GM19239 (cell line): Measurements from ENCODE around the gene GRPEL1.

Experiments used
- DNase-seq: peaks from one replicate; pipeline ENCODE4 v3.0.0; 2011; ENCODE audit warnings: low spot score; ENCODE audit not compliant: insufficient read length
- FAIRE-seq: peaks from 2 replicates; lab custom pipeline; 2011; peaks lifted over from hg19 to GRCh38; lab: Jason Lieb, UNC

The GRPEL1 gene

DNA sequence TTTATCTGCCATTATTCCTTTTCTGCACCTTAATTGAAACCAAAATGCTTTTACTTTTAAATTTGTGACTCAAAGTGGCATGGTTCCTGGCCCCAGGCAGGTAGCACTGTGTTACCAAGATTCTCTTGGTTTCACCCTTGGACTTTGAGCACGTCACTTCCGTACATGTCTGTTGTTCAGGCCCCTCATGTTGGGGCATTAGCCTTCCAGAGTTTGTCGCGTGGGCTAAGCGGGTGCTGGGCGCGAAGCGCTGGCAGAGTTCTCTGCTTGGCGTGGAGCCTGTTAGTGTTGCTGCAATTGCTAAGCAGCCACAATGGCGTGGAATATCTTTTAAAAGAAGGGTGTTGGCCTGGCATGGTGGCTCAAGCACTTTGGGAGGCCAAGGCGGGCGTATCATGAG lies 38.7 kb downstream of the GRPEL1 start:
- no peak for FAIRE-seq
- no peak for DNase-seq

DNA sequence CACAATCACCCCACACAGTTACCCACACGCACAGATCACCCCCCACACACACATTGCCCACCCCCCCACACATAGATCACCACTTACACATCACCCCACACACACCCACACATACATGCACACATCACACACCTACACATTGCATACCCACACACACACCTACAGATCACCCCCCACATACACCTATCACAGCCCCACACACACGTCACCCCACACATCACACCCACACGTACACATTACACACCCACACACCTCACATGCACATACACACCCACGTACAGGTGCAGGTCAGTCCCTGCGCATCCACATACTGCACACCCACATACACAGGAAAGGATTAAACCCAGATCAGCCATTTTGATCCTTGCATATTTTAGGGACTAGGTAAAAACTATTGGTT lies 40.0 kb downstream of the GRPEL1 start:
- no peak for DNase-seq
- no peak for FAIRE-seq

- FAIRE-seq (no peak), DNase-seq (no peak)
These were observed 40.6 kb downstream of the GRPEL1 start for GRCh38 chr4:7027284-7027683.

DNA sequence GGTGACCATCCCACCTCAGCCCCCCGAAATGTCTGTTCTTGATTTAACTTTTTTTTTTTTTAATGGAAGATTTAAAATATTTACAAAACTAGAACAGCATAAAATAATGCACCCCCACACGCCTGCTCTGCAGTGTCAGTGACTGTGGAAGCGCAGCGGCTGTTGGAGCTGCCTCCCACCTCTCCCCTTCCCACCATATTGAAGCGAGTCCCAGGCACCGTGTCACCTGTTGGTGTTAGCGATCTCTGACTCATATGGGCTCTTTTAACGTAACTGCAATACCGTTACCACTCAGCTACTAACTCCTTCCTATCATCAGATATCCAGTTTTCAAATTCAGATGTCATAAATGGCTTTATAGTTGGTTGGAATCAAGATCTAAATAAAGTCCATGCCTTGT lies 41.8 kb downstream of the GRPEL1 start:
- DNase-seq (no peak), FAIRE-seq (no peak)

DNA sequence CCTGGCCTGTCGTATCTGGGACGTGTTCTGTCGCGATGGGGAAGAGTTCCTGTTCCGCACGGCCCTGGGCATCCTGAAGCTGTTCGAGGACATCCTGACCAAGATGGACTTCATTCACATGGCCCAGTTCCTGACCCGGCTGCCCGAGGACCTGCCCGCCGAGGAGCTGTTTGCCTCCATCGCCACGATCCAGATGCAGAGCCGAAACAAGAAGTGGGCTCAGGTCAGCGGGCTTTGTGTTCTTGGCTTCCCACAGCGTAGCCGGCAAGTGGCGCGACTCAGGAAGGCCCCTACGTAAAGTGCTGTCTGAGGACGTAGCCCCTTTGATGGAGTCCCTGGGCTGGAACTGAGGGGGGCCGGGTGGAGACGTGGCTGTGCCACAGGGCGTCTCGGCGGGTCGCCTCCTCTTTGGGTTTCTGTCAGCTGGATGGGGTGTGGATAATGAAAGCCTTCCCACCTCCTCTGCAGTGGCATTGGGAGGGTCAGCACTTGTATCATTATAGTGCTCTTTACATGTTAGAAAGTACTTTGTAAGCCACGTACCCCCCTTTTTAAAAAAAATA lies 42.7 kb downstream of the GRPEL1 start:
- no peak for FAIRE-seq
- no peak for DNase-seq

GRCh38 chr4:7024336-7024890 lies 43.5 kb downstream of the GRPEL1 start:
- no peak for DNase-seq
- no peak for FAIRE-seq

GRCh38 chr4:7023901-7024300 lies 44.0 kb downstream of the GRPEL1 start:
- no peak for DNase-seq

GRCh38 chr4:7023486-7023885 lies 44.4 kb downstream of the GRPEL1 start:
- FAIRE-seq (no peak), DNase-seq (no peak)

More at GRCh38 chr4:7023901-7024300, 44.0 kb downstream of the GRPEL1 start:
- FAIRE-seq: no peak

DNA sequence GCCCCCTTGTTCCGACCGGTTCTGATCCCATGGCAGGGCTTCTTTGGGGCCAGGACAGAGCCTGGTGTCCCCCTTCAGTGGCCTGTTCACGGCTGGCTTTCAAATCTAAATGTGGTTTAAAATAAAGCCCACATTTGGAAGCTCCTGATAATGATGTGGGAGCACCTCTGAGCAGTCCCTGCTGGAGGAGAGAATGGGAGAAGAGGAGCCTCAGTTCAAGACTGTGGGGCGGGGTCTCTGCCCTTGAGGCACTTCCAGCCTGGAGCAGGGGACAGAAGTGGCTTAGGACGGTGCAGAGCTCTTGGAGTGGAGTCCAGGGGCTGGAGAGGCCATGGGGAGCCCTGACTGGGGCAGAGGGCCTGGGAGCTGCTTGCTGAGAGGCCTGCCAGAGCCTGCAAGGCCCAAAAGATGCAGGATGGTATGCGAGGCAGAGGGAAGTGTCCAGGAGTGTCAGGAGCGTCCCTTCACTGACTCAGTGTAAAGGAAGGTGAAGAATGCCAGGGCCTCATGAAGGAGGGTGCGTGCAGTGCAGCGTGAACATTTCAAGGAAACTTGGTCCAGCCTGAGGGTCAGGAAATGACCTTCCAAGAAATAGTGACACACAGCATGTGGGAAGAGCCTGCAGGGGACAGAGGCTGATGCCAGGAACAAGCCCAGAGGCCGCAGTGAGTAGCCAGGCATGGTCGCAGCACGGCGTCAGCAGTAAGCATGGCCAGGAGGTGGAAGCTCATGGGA lies 45.8 kb downstream of the GRPEL1 start:
- DNase-seq (no peak), FAIRE-seq (no peak)

GRCh38 chr4:7021355-7021754 lies 46.5 kb downstream of the GRPEL1 start:
- FAIRE-seq (no peak), DNase-seq (no peak)

GRCh38 chr4:7020856-7021255 lies 47.0 kb downstream of the GRPEL1 start:
- DNase-seq: no peak
- FAIRE-seq: no peak

DNA sequence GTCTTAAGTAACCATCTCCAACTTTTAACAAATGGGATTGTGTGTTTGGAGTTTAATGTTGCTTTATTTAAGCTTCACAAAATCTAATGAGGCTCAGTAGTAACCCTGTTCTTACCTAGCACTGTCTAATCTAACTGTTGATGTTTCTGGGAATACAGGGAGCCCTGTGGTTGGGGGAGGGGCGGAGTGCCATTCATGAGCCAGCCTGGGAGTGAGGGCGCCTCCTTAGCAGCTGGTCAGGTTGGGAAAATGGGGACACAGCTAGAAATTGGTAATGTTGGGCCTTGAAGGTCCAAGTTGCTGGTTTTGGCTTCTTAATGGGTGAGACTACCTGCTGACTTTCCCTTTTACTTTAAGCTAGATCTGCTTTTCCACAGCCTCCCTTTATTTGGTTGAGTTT lies 47.6 kb downstream of the GRPEL1 start:
- no peak for DNase-seq

GRCh38 chr4:7019367-7019766 lies 48.5 kb downstream of the GRPEL1 start:
- DNase-seq: no peak
- no peak for FAIRE-seq

More for the DNA sequence above, 47.6 kb downstream of the GRPEL1 start:
- no peak for FAIRE-seq

DNA sequence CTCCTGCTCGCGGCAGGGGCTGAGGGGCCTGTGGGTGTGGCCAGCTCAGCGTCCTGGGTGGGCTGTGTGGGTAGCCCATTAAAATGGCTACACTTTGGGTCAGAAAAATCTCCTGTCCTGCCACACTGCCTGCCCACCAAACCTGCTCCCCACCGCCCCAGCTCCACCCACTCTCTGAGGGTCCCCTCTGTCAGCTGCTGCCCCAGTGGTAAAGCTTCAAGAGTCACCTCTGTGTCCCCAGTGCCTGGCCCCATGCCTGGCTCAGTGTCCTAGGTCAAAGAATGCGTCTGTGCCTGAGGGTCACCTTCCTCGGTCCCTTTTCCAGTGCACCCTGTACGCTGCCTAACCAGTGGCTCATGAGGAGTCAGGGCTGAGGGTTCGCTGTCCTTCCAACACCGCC lies 49.6 kb downstream of the GRPEL1 start:
- FAIRE-seq: no peak
- no peak for DNase-seq

GRCh38 chr4:7017446-7018048 lies 50.3 kb downstream of the GRPEL1 start:
- no peak for DNase-seq
- no peak for FAIRE-seq

GRCh38 chr4:7016512-7016911 lies 51.4 kb downstream of the GRPEL1 start:
- DNase-seq: no peak
- no peak for FAIRE-seq

- DNase-seq (no peak), FAIRE-seq (no peak)
These were observed 51.8 kb downstream of the GRPEL1 start for GRCh38 chr4:7016086-7016485.

GRCh38 chr4:7015383-7016035 lies 52.4 kb downstream of the GRPEL1 start:
- FAIRE-seq (no peak), DNase-seq (no peak)

DNA sequence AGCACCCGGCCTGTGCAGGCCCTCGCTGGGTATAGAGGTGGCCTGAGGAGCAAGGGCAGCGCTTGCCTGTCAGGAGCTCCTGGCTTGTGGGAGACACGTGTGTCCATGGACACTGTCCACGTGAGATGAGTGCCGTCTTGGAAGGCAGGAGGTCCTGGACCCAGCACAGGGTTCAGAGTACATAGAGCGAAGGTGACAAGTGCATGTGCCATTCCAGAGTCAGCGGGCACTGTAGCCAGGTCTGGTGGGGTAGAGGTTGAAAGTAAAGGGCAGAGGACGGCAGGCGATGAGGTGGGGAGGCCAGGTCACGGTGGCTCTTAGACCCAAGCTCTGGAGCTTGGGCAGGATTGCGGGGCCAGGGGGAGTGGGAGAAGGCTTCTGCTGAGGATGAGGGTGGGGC lies 53.0 kb downstream of the GRPEL1 start:
- DNase-seq: no peak
- FAIRE-seq: no peak

DNA sequence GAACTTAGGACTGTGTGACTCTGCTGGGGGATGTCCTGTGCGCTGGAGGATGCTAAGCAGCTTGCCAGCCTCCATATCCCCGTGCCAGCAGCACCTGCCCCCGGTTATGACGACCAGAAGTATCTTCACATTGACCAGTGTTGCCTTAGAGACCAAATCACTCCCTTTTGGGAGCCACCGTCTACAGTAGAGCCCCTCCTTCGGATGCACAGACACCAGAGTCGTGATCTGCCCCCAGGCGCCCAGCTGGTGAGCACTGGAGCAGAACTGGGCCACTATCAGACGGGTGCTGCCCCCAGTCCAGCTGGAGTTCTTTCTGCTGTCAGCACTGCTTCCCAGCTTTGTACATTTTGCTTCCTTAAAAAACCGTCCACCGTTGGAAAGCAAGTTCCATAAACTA lies 54.7 kb downstream of the GRPEL1 start:
- DNase-seq: no peak
- no peak for FAIRE-seq

GRCh38 chr4:7009564-7009963 lies 58.3 kb downstream of the GRPEL1 start:
- no peak for DNase-seq

More at GRCh38 chr4:7009564-7009963, 58.3 kb downstream of the GRPEL1 start:
- no peak for FAIRE-seq
